Upper lobe of left lung (tissue), 6 donors: ENCODE results near the gene CUX1. TPM values are rescaled to one million over a fixed set of nuclear protein-coding genes. Genes with fewer than 3 reads are reported as not detected.
A peak's percentile ranks its signal among the peaks of the same experiment; 100 is the strongest.

Source experiments
- ATAC-seq, 2 donors: fragments of 200-7000 bp; cut with Tn5 transposase; one replicate each; pipeline ENCODE4 v1.9.1; 2022; ENCODE audit warnings: mild to moderate bottlenecking in 2 of 2, moderate library complexity in 2 of 2; ENCODE audit not compliant: low FRiP score in 2 of 2
- DNase-seq, 2 donors: peaks; one replicate each; pipeline ENCODE4 v3.0.0-alpha.2; 2019 to 2020
- H3K27ac ChIP-seq, 4 donors: fragments of 200-600 bp; sonication (generic); one replicate each; pipeline ENCODE4 v1.5.1; 2016 to 2019
- H3K27me3 ChIP-seq, 4 donors: fragments of 200-600 bp; sonication (generic); one replicate each; pipeline ENCODE4 v1.5.1; 2017 to 2019
- H3K36me3 ChIP-seq, 4 donors: fragments of 200-600 bp; sonication (generic); one replicate each; pipeline ENCODE4 v1.5.1; 2016 to 2019
- H3K4me1 ChIP-seq, 4 donors: fragments of 200-600 bp; sonication (generic); one replicate each; pipeline ENCODE4 v1.5.1; 2018 to 2019
- H3K4me3 ChIP-seq, 4 donors: fragments of 200-600 bp; sonication (generic); one replicate each; pipeline ENCODE4 v1.5.1; 2017 to 2019; ENCODE audit warnings: mild to moderate bottlenecking in 2 of 4, moderate library complexity in 1 of 4
- H3K9me3 ChIP-seq, 4 donors: fragments of 200-600 bp; sonication (generic); one replicate each; pipeline ENCODE4 v1.5.1; 2018 to 2019
- CTCF ChIP-seq, 6 experiments: fragments of 450-650 bp in 4 of 6; fragments of 200-600 bp in 2 of 6; sonication (generic) in 2 of 6; IDR thresholded peaks; one replicate each; pipeline ENCODE4 v1.5.1; 2016 to 2019; ENCODE audit warnings: antibody characterized with exemption in 6 of 6
- EP300 ChIP-seq, 4 donors: sonication (generic); formaldehyde crosslinking; IDR thresholded peaks; one replicate each; pipeline ENCODE4 v1.5.1; 2017; ENCODE audit warnings: antibody characterized with exemption in 4 of 4, control low read depth in 2 of 4
- POLR2A ChIP-seq, 4 donors: fragments of 450-650 bp; IDR thresholded peaks; one replicate each; pipeline ENCODE4 v1.5.1; 2016 to 2017; ENCODE audit warnings: antibody characterized with exemption in 4 of 4, mild to moderate bottlenecking in 2 of 4
- POLR2AphosphoS5 ChIP-seq, 2 donors: sonication (generic); formaldehyde crosslinking; IDR thresholded peaks; one replicate each; pipeline ENCODE4 v1.5.1; 2017; ENCODE audit warnings: antibody characterized with exemption in 2 of 2
- WGBS, 2 donors: methylation state at CpG; one replicate each; pipeline ENCODE4 v1.1.5; 2017 to 2018; 5-methylcytosine and 5-hydroxymethylcytosine counted together
- total RNA-seq, 6 donors: library from RNA; depleted of rRNA in 4 of 6; stranded (reverse); fragments of >200 nt in 4 of 6; gene quantifications; one replicate each; pipeline versions ENCODE4 v1.1.0 to v1.2.1, GENCODE V29; 2016 to 2021
- donor health status: DM: no; HTN: no; CAD: no; lungs with moderate emphysema.
- donor health status: DM: no; HTN: yes; CAD: no; lungs with severe emphysema.

The CUX1 gene
- total RNA-seq, 6 donors from 2014 or later = 106 to 188 (median 115) TPM

- ATAC-seq = no peak
- Histone ChIP-seq H3K27me3 (no peaks in the 10 kb centered on the region), H3K27ac (no peak overlapping the region), H3K9me3 (no peaks in the 10 kb centered on the region), H3K4me1 (peaks cover 32 to 46% (median 38%) of the 10 kb centered on the region in 4 donors), H3K36me3 (no peaks in the 10 kb centered on the region), H3K4me3 (no peak overlapping the region)
- 92% methylated on average over 10 of the region's 10 CpGs for WGBS, 2 donors
- TF ChIP-seq POLR2A (IDR thresholded peaks at IDR 0.05) (no peak), EP300 (IDR thresholded peaks at IDR 0.05) (no peak), POLR2AphosphoS5 (IDR thresholded peaks at IDR 0.05) (no peak), CTCF (IDR thresholded peaks at IDR 0.05) (no peak)
- DNase-seq = no peak
Observed at GRCh38 chr7:101940151-101940550, 122.7 kb downstream of the CUX1 start.

- H3K27ac ChIP-seq = peak overlapping the region in 2 of 4 donors; percentile 32 to 77
- DNase-seq (peak in 1 of 2 donors; percentile 59), ATAC-seq (no peak)
- 67 to 100% methylated on average over 2 to 9 of the region's 9 CpGs for WGBS, 2 donors
- H3K9me3 ChIP-seq = no peaks in the 10 kb centered on the region
- no peak overlapping the region for H3K4me3 ChIP-seq
- TF ChIP-seq POLR2AphosphoS5 (IDR thresholded peaks at IDR 0.05) (no peak), POLR2A (IDR thresholded peaks at IDR 0.05) (no peak), EP300 (IDR thresholded peaks at IDR 0.05) (no peak), CTCF (IDR thresholded peaks at IDR 0.05) (no peak)
- H3K36me3 ChIP-seq = no peaks in the 10 kb centered on the region
- peaks cover 31 to 40% (median 35%) of the 10 kb centered on the region in 4 donors for H3K4me1 ChIP-seq
- H3K27me3 ChIP-seq = no peaks in the 10 kb centered on the region
Observed at GRCh38 chr7:101940830-101941229, 123.4 kb downstream of the CUX1 start.

- Histone ChIP-seq H3K4me3 (no peak overlapping the region), H3K36me3 (no peaks in the 10 kb centered on the region), H3K27ac (peak overlapping the region; percentile 20 to 77 (median 30)), H3K4me1 (peaks cover 25 to 31% (median 26%) of the 10 kb centered on the region in 4 donors), H3K27me3 (no peaks in the 10 kb centered on the region), H3K9me3 (no peaks in the 10 kb centered on the region)
- peak in 1 of 2 donors; percentile 62 for DNase-seq
- ATAC-seq = peak in 1 of 2 donors; percentile 71
- 60 to 64% methylated on average over 12 of the region's 12 CpGs for WGBS, 2 donors
- TF ChIP-seq POLR2AphosphoS5 (IDR thresholded peaks at IDR 0.05) (peak in 1 of 2 donors; percentile 35), EP300 (IDR thresholded peaks at IDR 0.05) (no peak)
Observed at GRCh38 chr7:101941481-101942383, 124.3 kb downstream of the CUX1 start.

- Histone ChIP-seq H3K4me1 (peaks cover 20 to 31% (median 24%) of the 10 kb centered on the region in 4 donors), H3K27ac (peak overlapping the region in 2 of 4 donors; percentile 28 to 77), H3K4me3 (no peak overlapping the region), H3K36me3 (no peaks in the 10 kb centered on the region), H3K27me3 (no peaks in the 10 kb centered on the region), H3K9me3 (no peaks in the 10 kb centered on the region)
- 87 to 88% methylated on average over 13 of the region's 13 CpGs for WGBS, 2 donors
- no peak for DNase-seq
- TF ChIP-seq POLR2AphosphoS5 (IDR thresholded peaks at IDR 0.05) (no peak), POLR2A (IDR thresholded peaks at IDR 0.05) (no peak), EP300 (IDR thresholded peaks at IDR 0.05) (no peak), CTCF (IDR thresholded peaks at IDR 0.05) (no peak)
- ATAC-seq = no peak
Observed at GRCh38 chr7:101942603-101943210, 125.3 kb downstream of the CUX1 start.

- no peaks in the 10 kb centered on the region for H3K27me3 ChIP-seq
- no peak for TF ChIP-seq EP300 (IDR thresholded peaks at IDR 0.05)
- no peak for TF ChIP-seq POLR2A (IDR thresholded peaks at IDR 0.05)
- TF ChIP-seq CTCF (IDR thresholded peaks at IDR 0.05) = no peak
- no peak for TF ChIP-seq POLR2AphosphoS5 (IDR thresholded peaks at IDR 0.05)
- DNase-seq (no peak), ATAC-seq (no peak)
- H3K36me3 ChIP-seq = no peaks in the 10 kb centered on the region
- H3K4me1 ChIP-seq = peaks cover 20 to 37% (median 26%) of the 10 kb centered on the region in 4 donors
- no peak overlapping the region for H3K27ac ChIP-seq
- H3K9me3 ChIP-seq = no peaks in the 10 kb centered on the region
- 93 to 94% methylated on average over 15 of the region's 15 CpGs for WGBS, 2 donors
- no peak overlapping the region for H3K4me3 ChIP-seq
Observed at GRCh38 chr7:101943306-101943705, 125.9 kb downstream of the CUX1 start.
